ENCODE results near the gene CHRND.

- no peak for TF ChIP-seq CTCF (conservative IDR thresholded peaks at IDR 0.05)
- TF ChIP-seq ZFX (IDR thresholded peaks at IDR 0.05), result no peak
Observed at GRCh38 chr2:232502511-232502910, 23.4 kb upstream of the CHRND start.
